ENCODE results near the gene SNRPB. TPM values are rescaled to one million over a fixed set of nuclear protein-coding genes. Genes with fewer than 3 reads are reported as not detected.

SNRPB gene
- total and polyA plus RNA-seq, 2 of the 13 experiments (the other 11 are each of a cell fraction or from before 2014, with no cell fraction given), result 473 to 844 TPM

DNA sequence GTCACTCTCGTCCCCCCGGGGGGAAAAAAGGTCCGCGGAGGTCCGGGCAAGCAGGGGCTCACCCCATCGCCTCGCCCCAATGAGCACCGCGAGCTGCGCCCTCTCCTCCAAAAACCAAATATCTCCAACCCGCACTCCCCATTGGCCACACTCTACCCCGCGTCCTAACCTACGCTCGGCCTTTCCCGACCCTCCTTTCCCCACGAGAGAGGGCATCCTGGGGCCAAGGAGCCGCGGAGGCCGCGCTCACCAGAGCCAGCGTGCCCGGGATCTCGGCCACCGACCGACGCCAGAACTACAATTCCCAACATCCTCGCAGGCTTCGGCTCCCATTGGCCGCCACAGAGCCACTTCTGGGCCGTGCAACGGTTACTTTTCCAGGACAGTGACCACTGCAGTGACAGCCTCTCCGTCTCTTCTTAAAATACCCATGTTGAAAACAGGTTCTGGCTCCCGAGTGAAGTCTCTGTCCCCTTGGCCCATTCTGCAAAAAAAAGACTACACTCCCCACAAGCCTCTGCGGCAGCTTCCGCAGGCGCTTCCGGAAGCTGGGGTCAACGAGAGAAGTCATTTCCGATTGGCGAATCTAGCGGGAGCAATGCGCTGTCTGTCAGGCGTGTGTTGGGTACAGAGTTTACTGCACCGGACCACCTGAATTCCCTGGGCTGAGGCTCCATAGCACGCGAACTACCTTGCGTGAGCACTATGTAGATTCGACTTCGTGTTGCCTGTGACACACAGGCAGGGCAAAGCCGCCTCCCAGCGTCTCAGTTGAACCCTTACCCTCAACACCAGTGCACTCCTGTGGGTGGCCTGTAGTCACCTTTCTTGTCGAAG is 38.3 kb upstream of the SNRPB start, which contains the start of gene ZNF343 (continued):
- TF ChIP-seq, protein P1, sequence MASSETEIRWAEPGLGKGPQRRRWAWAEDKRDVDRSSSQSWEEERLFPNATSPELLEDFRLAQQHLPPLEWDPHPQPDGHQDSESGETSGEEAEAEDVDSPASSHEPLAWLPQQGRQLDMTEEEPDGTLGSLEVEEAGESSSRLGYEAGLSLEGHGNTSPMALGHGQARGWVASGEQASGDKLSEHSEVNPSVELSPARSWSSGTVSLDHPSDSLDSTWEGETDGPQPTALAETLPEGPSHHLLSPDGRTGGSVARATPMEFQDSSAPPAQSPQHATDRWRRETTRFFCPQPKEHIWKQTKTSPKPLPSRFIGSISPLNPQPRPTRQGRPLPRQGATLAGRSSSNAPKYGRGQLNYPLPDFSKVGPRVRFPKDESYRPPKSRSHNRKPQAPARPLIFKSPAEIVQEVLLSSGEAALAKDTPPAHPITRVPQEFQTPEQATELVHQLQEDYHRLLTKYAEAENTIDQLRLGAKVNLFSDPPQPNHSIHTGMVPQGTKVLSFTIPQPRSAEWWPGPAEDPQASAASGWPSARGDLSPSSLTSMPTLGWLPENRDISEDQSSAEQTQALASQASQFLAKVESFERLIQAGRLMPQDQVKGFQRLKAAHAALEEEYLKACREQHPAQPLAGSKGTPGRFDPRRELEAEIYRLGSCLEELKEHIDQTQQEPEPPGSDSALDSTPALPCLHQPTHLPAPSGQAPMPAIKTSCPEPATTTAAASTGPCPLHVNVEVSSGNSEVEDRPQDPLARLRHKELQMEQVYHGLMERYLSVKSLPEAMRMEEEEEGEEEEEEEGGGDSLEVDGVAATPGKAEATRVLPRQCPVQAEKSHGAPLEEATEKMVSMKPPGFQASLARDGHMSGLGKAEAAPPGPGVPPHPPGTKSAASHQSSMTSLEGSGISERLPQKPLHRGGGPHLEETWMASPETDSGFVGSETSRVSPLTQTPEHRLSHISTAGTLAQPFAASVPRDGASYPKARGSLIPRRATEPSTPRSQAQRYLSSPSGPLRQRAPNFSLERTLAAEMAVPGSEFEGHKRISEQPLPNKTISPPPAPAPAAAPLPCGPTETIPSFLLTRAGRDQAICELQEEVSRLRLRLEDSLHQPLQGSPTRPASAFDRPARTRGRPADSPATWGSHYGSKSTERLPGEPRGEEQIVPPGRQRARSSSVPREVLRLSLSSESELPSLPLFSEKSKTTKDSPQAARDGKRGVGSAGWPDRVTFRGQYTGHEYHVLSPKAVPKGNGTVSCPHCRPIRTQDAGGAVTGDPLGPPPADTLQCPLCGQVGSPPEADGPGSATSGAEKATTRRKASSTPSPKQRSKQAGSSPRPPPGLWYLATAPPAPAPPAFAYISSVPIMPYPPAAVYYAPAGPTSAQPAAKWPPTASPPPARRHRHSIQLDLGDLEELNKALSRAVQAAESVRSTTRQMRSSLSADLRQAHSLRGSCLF (CRISPR knock-in tag; IDR thresholded peaks at IDR 0.05; ENCODE audit: borderline replicate concordance), result no peak
- TF ChIP-seq CC2D1A (CRISPR knock-in tag; IDR thresholded peaks at IDR 0.05) (no peak), HDAC2 (CRISPR knock-in tag; IDR thresholded peaks at IDR 0.05) (peak; percentile 72), HOXA3 (CRISPR knock-in tag; IDR thresholded peaks at IDR 0.05) (peak; percentile 94), ZNF543 (CRISPR knock-in tag; IDR thresholded peaks at IDR 0.05) (peak; percentile 49; the same call in 1 of the 2 replicates), XBP1 (CRISPR knock-in tag; IDR thresholded peaks at IDR 0.05) (no peak; the same call in 1 of the 2 replicates), NFATC3 (CRISPR knock-in tag; IDR thresholded peaks at IDR 0.05) (no peak), ZNF18 (CRISPR knock-in tag; IDR thresholded peaks at IDR 0.05; ENCODE audit: insufficient replicate concordance) (peak; percentile 75), ZNF678 (CRISPR knock-in tag; IDR thresholded peaks at IDR 0.05) (peak; percentile 80), ZBTB7A (CRISPR knock-in tag; IDR thresholded peaks at IDR 0.05) (peak; percentile 75), ZNF207 (IDR thresholded peaks at IDR 0.05; ENCODE audit: borderline replicate concordance) (no peak), ZNF44 (CRISPR knock-in tag; IDR thresholded peaks at IDR 0.05) (no peak), ZNF251 (CRISPR knock-in tag; IDR thresholded peaks at IDR 0.05) (no peak; the same call in 1 of the 2 replicates), ZFYVE20 (CRISPR knock-in tag; IDR thresholded peaks at IDR 0.05; ENCODE audit: borderline replicate concordance, low read depth) (no peak; the same call in 1 of the 2 replicates), ZNF589 (CRISPR knock-in tag; conservative IDR thresholded peaks at IDR 0.05) (0 out of 2 replicates have a peak, but pooled peaks have one; percentile 15), JUNB (CRISPR knock-in tag; IDR thresholded peaks at IDR 0.05; ENCODE audit: borderline replicate concordance) (no peak), NR2F2 (IDR thresholded peaks at IDR 0.05; ENCODE audit: borderline replicate concordance, low read depth) (no peak), NCOA5 (CRISPR knock-in tag; IDR thresholded peaks at IDR 0.05) (no peak), ZNF337 (CRISPR knock-in tag; IDR thresholded peaks at IDR 0.05; ENCODE audit: borderline replicate concordance, low read depth) (0 out of 2 replicates have a peak, but pooled peaks have one; percentile 58), YEATS4 (CRISPR knock-in tag; IDR thresholded peaks at IDR 0.05; ENCODE audit: borderline replicate concordance) (peak; percentile 92)
- TF ChIP-seq, protein P2, sequence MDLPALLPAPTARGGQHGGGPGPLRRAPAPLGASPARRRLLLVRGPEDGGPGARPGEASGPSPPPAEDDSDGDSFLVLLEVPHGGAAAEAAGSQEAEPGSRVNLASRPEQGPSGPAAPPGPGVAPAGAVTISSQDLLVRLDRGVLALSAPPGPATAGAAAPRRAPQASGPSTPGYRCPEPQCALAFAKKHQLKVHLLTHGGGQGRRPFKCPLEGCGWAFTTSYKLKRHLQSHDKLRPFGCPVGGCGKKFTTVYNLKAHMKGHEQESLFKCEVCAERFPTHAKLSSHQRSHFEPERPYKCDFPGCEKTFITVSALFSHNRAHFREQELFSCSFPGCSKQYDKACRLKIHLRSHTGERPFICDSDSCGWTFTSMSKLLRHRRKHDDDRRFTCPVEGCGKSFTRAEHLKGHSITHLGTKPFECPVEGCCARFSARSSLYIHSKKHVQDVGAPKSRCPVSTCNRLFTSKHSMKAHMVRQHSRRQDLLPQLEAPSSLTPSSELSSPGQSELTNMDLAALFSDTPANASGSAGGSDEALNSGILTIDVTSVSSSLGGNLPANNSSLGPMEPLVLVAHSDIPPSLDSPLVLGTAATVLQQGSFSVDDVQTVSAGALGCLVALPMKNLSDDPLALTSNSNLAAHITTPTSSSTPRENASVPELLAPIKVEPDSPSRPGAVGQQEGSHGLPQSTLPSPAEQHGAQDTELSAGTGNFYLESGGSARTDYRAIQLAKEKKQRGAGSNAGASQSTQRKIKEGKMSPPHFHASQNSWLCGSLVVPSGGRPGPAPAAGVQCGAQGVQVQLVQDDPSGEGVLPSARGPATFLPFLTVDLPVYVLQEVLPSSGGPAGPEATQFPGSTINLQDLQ (CRISPR knock-in tag; IDR thresholded peaks at IDR 0.05), result peak; percentile 39
